Loucy (cell line): ENCODE results near the gene ELMO1.

ENCODE experiments used
- EZH2phosphoT487 ChIP-seq: fragments of 200-600 bp; IDR thresholded peaks from 2 replicates; pipeline ENCODE4 v1.6.1; 2018; ENCODE audit warnings: antibody characterized with exemption, mild to moderate bottlenecking, moderate library complexity, borderline replicate concordance
- TF ChIP-seq, protein P1 (sequence below): fragments of 200-600 bp; sonication (generic); conservative IDR thresholded peaks from 2 replicates; pipeline ENCODE4 v1.5.1; 2014; ENCODE audit warnings: mild to moderate bottlenecking, antibody characterized with exemption, low read length

DNA sequence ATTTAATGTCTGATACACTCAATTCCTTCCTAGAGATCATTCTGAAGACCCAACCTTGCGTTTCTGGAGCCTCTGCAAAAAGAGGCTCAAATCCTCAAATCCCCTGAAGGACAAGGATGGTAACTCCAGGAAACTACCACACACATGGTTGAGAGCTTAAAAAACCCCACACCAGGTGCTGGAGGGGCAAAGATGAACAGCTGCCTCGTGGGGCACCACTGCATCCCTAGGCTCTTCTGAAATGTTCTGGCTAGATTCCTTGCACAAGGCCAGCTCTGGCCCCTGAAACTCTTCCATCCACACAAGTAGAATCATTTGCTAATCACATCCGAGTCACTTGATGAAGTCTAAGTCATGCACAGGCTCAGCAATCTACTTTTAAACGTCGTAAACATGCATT lies 286.6 kb downstream of the ELMO1 start:
- no peak for TF ChIP-seq EZH2phosphoT487
- TF ChIP-seq, protein P1, sequence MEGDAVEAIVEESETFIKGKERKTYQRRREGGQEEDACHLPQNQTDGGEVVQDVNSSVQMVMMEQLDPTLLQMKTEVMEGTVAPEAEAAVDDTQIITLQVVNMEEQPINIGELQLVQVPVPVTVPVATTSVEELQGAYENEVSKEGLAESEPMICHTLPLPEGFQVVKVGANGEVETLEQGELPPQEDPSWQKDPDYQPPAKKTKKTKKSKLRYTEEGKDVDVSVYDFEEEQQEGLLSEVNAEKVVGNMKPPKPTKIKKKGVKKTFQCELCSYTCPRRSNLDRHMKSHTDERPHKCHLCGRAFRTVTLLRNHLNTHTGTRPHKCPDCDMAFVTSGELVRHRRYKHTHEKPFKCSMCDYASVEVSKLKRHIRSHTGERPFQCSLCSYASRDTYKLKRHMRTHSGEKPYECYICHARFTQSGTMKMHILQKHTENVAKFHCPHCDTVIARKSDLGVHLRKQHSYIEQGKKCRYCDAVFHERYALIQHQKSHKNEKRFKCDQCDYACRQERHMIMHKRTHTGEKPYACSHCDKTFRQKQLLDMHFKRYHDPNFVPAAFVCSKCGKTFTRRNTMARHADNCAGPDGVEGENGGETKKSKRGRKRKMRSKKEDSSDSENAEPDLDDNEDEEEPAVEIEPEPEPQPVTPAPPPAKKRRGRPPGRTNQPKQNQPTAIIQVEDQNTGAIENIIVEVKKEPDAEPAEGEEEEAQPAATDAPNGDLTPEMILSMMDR: no peak
